ENCODE results near the gene PRKCA.
"Not testable (repeated sequence)": the region's sequence is repeated elsewhere in the genome, so short reads cannot be mapped to it uniquely, and the experiment has no call there.

The PRKCA gene

DNA sequence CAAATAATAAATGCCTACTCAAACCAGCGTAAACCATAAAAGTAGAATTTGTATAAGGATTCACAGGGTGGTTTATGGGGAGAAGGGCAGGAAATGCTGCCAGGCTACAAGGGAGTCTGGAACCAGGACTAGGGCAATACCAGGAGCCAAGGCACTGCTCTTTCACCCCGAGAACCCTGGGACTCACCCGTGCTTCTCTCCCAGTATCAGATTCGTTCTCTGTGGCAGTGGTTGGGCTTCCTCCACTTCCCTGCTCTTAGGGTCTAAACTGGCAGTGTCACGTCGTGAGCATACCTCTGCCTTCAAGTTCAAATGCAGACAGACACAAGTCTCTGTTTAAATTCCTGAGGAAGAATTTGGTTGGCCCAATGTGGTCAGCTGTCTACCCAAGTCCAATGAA, 49.3 kb downstream of the PRKCA start:
- DNase-seq (ENCODE audit: low spot score) = no peak

GRCh38 chr17:66353937-66354401, 51.6 kb downstream of the PRKCA start:
- DNase-seq (ENCODE audit: low spot score) = no peak

GRCh38 chr17:66354472-66354871, 52.1 kb downstream of the PRKCA start:
- no peak for DNase-seq (ENCODE audit: low spot score)

- no peak for DNase-seq (ENCODE audit: low spot score)
Measured at GRCh38 chr17:66354981-66355380, 52.6 kb downstream of the PRKCA start.

GRCh38 chr17:66355510-66355909, 53.1 kb downstream of the PRKCA start:
- DNase-seq (ENCODE audit: low spot score) = no peak

- no peak for DNase-seq (ENCODE audit: low spot score)
Measured at GRCh38 chr17:66357037-66357436, 54.6 kb downstream of the PRKCA start.

DNA sequence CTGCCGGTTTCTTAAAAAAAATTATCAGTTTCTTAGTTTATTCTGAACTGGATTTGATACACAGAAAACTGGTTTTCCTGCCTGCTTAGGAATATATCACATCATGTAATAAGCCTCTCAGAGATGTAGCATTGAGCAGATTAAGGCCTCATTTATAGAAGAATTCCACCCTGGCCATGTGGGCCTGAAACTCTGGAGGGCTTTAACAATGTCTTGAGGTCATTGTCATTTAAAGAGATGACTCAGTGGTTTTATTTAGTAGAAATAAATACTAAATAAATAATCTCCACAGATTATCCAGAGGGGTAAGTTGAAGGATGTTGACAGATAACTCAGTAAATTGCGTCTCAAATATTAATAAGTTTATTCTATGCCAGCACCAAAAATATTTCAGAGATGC, 56.9 kb downstream of the PRKCA start:
- no peak for DNase-seq (ENCODE audit: low spot score)

- not testable (repeated sequence) for DNase-seq (ENCODE audit: low spot score)
Measured at GRCh38 chr17:66360961-66361565, 58.6 kb downstream of the PRKCA start.

GRCh38 chr17:66364508-66364907, 62.1 kb downstream of the PRKCA start:
- DNase-seq (ENCODE audit: low spot score) = no peak

GRCh38 chr17:66364990-66365490, 62.6 kb downstream of the PRKCA start:
- no peak for DNase-seq (ENCODE audit: low spot score)

DNA sequence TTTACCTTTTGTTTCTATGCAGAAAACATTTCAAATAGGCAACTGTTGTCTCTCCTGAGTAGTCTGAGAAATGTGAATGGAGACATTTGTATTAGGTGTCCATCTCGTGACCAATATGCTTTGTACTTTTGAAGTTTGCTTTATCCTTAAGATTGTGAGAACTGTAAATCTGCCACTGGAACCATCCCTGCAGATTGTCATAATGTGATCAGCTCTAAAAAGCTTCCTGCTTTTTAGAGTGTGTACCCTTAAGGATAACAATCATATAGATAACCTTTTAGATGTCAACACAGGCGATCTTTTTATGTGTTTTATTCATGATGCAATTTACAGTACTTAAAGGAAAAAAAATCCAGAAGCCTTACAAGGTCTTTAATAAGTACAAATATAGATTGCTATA, 63.5 kb downstream of the PRKCA start:
- DNase-seq (ENCODE audit: low spot score) = no peak

DNA sequence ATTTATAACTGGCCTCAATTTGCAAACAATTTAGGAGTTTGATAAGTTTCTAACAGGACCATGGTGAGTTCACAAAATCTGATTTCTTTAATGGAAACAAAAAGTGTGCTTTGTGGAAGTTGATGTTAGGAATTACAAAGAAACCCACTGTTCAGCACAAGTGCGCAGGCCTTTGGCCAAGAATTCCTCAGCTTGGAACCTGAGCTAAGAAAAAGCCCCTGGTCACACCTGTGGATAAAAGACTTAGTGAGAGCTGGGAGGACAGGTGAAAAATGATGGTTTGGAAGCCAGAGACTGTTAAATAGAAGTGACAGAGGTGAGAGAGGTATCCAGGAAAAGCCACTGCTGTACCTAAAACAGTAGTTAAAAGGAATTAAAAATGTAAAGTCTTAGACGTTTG, 64.7 kb downstream of the PRKCA start:
- DNase-seq (ENCODE audit: low spot score) = no peak

GRCh38 chr17:66369830-66370229, 67.4 kb downstream of the PRKCA start:
- no peak for DNase-seq (ENCODE audit: low spot score)

DNA sequence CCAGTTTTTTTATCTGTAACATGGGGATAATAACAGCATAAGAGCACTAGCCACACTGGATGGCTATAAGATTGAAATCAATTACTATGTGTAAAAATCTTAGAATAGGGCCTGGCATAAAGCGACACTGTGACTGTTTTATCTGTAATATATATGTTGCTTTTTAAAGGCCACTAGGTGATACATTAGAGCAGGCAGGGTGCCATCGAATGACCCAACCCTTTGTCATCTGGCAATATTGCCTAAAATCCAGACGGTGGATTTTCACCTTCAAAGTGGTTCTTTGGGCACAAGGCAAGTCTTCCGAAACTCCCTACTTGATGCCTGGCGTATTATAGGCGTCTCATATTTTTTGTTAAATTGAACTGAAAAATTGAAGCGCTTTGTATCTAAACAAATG, 69.1 kb downstream of the PRKCA start:
- DNase-seq (ENCODE audit: low spot score) = no peak

- no peak for DNase-seq (ENCODE audit: low spot score)
Measured at GRCh38 chr17:66372182-66372581, 69.8 kb downstream of the PRKCA start.

GRCh38 chr17:66373079-66373478, 70.7 kb downstream of the PRKCA start:
- no peak for DNase-seq (ENCODE audit: low spot score)

GRCh38 chr17:66373944-66374817, 71.8 kb downstream of the PRKCA start:
- no peak for DNase-seq (ENCODE audit: low spot score)

- DNase-seq (ENCODE audit: low spot score) = no peak
Measured at GRCh38 chr17:66375121-66375520, 72.7 kb downstream of the PRKCA start.

- DNase-seq (ENCODE audit: low spot score) = no peak
Measured at GRCh38 chr17:66378296-66378695, 75.9 kb downstream of the PRKCA start.

DNA sequence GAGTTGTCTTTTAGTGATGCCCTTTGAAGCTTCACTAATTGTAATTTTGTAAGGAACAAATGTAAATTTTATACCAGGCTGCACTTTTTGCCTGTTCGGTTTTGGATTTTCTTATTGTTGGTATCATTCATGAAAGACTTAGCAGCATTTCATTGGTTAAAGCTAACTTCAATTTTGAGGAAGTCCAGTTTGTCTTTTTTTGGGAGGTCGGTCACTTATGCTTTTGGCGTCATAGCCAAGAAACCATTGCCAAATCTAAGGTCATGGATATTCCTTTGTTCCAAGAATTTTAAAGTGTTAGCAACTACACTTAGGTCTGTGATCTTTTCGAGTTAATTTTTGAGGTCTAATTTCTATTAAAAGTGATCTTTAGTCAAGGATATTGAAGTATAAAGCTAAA, 77.1 kb downstream of the PRKCA start:
- DNase-seq (ENCODE audit: low spot score) = no peak

DNA sequence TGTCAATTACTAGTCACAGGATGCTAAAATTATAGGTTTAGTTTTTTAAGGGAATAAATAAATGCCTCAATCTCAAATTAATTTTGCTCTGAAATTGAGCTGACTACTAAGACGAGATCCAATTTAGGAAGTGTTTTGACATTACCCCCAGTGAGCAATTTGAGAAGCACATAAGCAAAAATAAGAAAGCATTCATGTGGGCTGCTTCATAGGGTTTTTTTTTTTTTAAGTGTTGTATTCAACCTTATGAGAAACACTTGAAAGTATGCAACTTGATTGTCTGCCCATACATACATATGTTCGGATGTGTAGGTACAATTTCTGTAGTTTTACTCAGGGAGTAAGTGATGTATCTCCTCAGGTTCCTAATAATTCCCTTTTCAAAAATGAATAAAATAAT, 77.6 kb downstream of the PRKCA start:
- DNase-seq (ENCODE audit: low spot score) = no peak

DNA sequence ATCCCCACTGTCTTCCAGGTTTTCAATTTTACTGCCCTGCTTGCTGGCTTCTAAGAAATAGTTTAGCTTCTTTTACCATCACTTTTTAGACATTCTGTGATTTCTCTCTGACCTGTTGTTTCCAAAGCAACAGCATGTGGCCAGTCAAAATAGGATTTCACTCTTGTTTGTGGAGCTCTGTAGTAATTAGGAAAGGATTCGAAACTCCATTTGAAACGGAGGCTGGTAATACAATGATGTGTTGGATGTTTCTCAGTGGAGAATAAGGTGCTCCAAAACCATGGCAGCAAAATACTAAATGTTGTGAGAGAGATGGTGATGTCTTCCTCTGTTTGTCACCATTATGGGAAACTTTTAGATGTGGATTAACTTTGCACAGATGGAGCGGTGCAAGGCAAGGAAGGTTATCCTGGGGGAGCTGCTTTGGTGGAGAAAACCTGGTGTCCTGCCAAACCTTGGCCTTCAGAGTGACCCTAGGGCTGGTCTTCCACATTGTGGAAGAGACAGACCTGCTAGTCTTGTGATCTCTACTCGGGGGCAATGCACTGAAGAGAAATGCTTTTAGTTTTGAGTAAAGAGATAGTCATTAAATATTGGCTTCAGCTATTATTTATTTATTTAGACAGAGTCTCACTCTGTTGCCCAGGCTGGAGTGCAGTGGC, 79.4 kb downstream of the PRKCA start:
- no peak for DNase-seq (ENCODE audit: low spot score)

GRCh38 chr17:66383333-66383732, 80.9 kb downstream of the PRKCA start:
- DNase-seq (ENCODE audit: low spot score) = no peak
